ENCODE measurements around the gene LRRC2.

LRRC2 gene

GRCh38 chr3:46489875-46490274 is 76.2 kb downstream of the LRRC2 start:
- no peak overlapping the region for H3K4me3 ChIP-seq (ENCODE audit: control insufficient read depth, low read depth, low read length)
- TF ChIP-seq, protein P1, sequence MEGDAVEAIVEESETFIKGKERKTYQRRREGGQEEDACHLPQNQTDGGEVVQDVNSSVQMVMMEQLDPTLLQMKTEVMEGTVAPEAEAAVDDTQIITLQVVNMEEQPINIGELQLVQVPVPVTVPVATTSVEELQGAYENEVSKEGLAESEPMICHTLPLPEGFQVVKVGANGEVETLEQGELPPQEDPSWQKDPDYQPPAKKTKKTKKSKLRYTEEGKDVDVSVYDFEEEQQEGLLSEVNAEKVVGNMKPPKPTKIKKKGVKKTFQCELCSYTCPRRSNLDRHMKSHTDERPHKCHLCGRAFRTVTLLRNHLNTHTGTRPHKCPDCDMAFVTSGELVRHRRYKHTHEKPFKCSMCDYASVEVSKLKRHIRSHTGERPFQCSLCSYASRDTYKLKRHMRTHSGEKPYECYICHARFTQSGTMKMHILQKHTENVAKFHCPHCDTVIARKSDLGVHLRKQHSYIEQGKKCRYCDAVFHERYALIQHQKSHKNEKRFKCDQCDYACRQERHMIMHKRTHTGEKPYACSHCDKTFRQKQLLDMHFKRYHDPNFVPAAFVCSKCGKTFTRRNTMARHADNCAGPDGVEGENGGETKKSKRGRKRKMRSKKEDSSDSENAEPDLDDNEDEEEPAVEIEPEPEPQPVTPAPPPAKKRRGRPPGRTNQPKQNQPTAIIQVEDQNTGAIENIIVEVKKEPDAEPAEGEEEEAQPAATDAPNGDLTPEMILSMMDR (IDR thresholded peaks at IDR 0.05; ENCODE audit: control insufficient read depth, insufficient read depth, low read depth, low read length, missing control alignments) = no peak
- DNase-seq (ENCODE audit: low read depth) = peak; percentile 33

DNA sequence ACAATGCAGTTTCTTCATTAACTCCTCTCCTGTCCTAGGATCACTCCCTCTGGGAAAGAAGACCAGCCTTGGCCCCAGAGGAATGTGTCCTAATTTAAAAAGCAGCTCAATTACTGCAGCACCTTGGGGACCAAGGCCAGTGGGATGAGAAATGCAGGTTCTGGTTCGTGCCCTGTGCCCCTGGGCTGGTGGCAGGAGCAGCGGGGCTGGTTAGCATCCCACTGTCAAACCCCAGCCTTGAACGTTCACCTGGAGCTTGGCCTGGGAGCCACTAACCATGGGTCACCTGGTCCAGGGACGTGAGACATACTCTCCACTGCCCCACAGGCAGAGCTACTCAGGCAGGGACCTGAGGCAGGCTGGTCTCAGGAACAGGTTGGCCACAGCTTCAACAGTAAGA is 76.7 kb downstream of the LRRC2 start:
- TF ChIP-seq, protein P1 (IDR thresholded peaks at IDR 0.05; ENCODE audit: control insufficient read depth, insufficient read depth, low read depth, low read length, missing control alignments) = no peak
- no peak overlapping the region for H3K4me3 ChIP-seq (ENCODE audit: control insufficient read depth, low read depth, low read length)
- DNase-seq (ENCODE audit: low read depth) = no peak

DNA sequence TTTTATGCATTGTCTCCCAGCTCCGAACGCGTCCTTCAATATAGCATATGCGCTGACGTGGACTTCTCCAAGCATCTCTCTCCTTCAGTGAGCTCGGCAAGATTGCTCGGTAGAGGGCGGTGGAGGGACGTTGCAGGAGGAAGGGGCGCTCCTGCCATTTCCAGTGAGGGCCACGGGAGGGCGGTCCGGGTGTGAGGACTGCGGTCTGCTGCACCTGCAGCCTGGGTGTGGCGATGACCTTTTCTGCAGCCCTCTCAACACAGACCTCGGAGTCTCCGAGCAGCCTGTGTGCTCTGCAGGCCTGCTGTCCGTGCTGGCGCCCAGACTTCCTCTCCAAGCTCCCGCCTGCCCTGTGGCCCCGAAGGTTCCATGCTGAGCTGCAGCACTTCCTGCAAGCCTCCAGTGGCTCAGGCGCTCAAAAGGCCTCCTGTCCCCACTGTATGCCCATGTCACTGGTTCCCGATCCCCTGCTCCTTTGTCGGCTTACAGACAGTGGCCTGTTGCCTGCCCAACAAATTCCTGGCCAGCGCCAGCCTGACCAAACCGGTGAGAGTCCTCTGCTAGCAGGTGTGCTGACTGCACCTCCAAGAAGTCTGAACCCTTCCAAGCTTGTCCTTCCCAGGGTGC is 77.3 kb downstream of the LRRC2 start:
- TF ChIP-seq, protein P1 (IDR thresholded peaks at IDR 0.05; ENCODE audit: control insufficient read depth, insufficient read depth, low read depth, low read length, missing control alignments) = peak; percentile 100
- no peak overlapping the region for H3K4me3 ChIP-seq (ENCODE audit: control insufficient read depth, low read depth, low read length)
- DNase-seq (ENCODE audit: low read depth) = peak; percentile 55

DNA sequence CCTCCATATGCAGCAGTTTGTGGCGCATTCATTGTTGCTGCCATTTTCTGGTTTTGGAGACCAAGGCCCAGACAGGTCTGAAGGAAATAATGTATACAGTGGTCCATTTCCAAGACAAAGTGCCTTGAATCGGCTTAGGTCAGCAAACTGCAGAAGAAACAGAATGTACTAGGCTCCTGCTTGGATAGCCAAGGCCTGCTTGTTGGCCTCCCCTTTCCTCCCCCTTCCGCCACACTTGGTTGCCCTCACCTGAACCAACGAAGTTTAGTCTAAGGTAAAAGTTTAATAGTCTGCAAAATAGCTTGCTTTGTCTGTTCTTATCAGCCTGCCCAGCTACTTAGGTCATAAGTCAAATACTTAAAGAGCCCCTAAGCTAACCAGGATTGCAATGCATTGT is 80.3 kb downstream of the LRRC2 start:
- H3K4me3 ChIP-seq (ENCODE audit: control insufficient read depth, low read depth, low read length) = no peak overlapping the region
- no peak for DNase-seq (ENCODE audit: low read depth)
- TF ChIP-seq, protein P1 (IDR thresholded peaks at IDR 0.05; ENCODE audit: control insufficient read depth, insufficient read depth, low read depth, low read length, missing control alignments) = no peak

DNA sequence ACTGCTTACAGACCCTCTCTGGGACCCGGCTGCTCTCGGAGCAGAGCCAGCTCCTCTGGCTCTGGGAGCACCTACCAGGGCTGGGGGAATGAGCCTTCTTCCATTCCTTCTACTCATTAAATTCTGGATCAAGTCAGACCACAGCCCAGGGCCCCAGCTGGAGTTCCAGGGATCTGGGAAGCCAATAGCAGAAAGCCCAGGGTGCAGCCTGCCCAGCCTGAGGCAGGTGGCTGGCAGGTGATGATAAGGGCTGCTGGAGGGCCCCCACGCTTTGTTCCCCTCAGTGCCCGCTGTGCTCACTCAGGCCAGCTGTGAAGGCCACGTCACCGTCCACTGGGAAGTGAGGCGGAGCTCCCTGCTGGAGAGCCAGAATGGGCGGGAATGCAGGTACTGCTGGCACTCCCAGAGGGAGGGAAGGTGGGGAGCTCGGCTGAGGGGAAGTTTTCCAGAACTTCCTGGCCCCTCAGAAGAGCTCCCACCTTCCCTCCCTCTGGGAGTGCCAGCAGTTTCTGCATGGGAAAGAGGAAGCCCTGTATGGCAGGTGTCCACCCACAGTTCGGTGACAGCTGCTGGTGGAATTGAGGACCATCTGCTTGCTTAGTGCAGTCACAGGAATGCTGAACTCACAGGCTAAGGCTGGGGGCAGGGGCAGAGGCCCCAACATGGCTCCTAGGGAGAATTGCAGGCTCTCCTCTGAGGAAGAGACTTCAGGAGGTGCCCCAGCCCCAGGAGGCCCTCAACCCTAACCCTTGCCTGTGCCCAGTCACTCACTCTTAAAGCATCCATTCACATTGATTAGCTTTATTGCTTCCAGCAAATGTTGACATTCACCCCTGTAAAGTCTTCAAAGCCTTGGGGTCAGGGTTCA is 81.0 kb downstream of the LRRC2 start:
- TF ChIP-seq, protein P1 (IDR thresholded peaks at IDR 0.05; ENCODE audit: control insufficient read depth, insufficient read depth, low read depth, low read length, missing control alignments) = no peak
- DNase-seq (ENCODE audit: low read depth) = no peak
- H3K4me3 ChIP-seq (ENCODE audit: control insufficient read depth, low read depth, low read length) = no peak overlapping the region

DNA sequence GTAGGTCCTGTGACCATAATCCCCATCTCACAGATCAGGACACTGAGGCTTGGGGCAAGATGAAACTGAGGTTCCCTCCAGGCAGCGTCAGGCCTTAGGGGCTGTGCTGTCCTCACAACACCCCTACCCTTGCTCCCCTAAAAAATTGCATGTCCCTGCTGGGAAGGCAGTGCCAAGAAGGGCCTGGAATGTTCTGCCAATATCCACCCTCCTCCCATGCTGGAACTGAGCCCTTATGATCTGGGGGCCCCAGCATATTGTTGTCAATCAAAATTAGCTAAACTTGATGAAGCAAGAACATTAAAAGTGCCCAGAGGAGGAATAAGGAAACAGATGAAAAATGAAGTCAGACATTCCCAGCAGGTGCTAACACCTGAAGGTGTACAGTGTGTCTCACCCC is 81.7 kb downstream of the LRRC2 start:
- no peak for DNase-seq (ENCODE audit: low read depth)
- TF ChIP-seq, protein P1 (IDR thresholded peaks at IDR 0.05; ENCODE audit: control insufficient read depth, insufficient read depth, low read depth, low read length, missing control alignments) = no peak

More for the DNA sequence above, 81.7 kb downstream of the LRRC2 start:
- no peak overlapping the region for H3K4me3 ChIP-seq (ENCODE audit: control insufficient read depth, low read depth, low read length)
